Measurements from ENCODE around the gene TNS1.

The TNS1 gene

DNA sequence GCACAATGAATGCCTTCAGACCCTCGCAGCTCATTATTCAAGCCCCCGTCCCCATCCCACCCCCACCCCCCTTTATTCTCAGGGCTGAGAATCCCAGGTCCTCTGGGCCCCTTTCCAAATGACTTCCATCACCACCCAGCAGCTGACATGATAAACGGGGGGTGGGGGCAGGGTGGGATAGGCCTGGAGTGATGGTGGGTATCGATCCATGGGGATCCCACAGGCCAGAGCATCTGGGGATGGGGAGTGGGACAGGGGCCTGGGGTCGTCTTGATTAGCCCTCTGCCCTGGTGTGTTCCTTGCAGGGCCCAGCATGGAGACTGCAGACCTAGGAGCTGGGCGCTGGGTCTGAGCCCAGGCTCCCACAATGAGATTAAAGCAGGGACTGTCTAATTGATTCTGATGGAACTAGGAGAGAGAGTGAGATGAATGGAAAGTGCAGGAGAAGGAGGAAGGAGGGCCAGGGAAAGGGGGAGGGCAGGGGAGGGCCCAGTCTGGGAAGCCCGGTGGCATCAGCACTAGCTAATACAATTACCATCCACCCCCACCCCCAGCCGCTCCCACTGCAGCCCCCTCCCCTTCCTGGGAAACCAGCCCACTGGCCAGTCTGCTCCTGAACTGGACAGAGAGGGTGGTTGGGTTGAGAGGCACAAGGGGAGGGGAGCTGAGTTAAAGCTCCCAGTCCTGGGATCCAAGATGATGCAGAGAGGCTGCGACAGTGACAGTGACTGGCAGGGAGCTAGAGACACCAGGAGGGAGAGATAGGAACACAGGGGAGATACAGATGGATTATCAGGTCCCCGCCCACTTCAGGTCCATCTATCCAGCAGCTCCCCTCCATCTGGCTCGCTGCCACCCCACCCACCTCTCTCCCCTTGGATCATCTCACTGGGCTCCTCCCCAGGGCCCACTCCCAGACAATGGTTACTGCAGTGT, 13.1 kb upstream of the TNS1 start:
- DNase-seq (ENCODE audit: low read depth in 2 of 2), result no peak

DNA sequence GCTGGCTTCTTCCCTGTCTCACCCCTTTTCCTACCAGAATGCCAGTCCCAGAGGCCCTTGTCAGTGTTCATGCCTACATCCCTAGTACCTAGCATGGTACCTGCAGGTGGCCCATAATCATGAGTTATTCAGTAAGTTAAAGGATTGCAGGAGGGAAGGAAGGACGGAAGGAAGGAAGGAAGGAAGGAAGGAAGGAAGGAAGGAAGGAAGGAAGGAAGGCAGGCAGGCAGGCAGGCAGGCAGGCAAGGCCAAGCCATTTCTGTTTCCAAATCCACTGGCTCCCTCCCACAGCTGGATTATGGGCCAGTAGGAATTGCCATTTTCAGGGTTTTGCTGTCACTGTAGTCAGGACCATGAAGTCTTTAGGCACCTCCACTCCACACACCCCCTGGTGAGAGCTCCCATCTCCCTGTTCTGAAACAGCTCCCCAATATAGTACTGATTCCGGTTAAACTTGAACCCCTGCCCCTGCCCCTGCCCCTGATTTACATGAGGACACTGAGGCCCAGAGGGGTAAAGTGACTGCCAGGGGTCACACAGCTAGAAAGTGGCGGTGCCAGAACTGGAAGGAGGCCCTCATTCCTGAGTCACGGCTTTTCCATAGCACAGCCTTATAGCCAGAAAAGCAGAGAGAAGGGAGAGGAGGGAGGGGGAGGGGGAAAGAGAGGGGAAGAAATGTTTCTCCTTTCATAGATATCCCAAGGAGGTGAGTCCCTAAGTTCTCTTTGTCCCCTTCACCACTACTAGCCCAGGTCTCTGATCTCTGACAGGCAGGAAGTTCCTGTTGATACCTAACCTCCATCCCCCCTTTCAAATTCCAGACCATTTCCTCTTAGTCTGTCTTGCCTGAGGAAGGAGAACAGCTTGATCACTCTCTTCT, 12.2 kb upstream of the TNS1 start:
- DNase-seq (ENCODE audit: low read depth in 2 of 2), result no peak

DNA sequence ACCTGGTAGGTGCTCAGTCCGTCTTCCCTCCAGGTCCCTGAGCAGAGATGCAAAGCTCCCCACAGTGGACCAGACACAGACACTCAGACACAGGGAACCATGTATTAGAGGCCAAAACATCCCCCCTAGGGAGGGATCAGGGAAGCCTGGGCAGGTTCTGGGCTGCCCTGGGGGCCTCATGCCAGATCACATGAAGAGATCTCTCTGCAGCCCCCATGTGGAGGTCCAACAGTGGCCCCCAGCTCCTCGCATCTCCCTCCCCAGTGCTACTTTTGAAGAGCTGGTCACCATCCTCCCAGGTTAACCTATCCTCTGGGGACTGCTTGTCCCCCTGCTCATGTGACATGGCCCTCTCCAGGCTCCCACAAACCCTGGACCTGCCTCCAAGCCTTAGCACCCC, 10.5 kb upstream of the TNS1 start:
- no peak for DNase-seq (ENCODE audit: low read depth in 2 of 2)

DNA sequence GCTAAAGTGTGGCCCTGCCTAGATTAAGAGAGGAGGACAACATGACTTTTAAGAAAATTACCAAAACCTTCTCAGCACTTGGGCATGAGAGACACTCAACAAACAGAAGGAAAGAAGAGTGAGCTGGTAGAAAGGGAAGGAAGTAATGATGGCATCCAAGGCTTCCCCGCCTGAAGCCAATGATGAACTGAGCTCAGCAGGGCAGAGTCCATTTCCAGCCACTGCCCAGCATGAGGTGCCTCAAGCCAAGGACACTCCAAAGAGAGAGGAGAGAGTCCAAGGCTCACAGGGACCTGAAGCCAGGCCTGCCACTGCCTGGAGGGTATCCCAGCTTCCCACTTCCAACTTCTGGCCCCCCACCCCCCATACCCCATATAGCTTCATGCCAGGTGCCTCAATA, 9.5 kb upstream of the TNS1 start:
- no peak for DNase-seq (ENCODE audit: low read depth in 2 of 2)

DNA sequence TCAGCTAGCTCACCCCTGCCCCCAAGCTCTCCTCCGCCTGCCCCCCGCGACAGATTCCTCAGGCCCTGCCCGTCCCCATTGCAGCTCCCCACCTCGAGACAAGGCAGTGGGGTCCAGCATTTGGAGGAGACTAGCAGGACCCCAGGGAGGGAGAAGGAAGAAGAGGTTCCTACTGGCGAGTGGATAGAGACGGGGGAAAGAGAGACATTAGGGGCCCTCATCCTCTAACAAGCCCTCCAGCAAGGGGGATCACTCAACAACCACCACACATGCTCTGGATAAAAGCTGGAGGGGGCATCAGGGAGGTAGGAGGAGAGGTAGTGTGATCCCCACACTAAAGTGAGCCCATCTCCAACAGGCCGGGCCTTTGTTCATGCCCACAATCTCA, 8.9 kb upstream of the TNS1 start:
- no peak for DNase-seq (ENCODE audit: low read depth in 2 of 2)

DNA sequence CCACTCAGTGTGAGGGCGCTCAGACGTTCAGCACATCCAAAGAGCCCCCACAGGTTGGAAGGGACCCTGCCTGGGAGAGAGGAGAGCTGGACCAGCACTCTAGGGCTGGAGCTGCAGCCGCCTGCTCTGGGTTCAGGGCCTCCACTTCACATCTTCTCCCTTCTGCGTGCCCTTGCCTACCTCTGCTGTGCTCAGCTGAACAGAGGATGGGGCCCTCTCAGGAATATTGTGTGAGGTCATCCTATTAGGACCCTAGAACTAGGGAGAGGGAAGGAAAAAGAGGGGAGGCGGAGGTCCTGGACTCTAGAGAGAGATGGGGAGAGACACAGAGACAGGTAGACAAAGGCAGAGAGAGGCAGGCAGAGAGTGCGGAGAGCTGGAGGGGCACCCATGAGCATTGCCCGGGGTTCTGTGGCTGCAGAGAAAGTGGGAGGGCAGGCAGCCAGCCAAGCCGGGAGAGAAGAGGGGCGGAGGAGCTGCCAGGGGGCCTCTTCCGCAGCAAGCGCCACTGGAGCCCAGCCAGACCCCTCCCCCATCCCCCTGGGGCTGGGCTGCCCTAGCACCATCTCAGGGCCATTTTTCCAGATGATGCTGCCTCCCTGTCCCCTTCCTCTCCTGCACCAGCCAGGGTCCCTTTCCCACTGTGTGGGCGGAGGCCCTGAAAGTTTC, 8.3 kb upstream of the TNS1 start:
- no peak for DNase-seq (ENCODE audit: low read depth in 2 of 2)

DNA sequence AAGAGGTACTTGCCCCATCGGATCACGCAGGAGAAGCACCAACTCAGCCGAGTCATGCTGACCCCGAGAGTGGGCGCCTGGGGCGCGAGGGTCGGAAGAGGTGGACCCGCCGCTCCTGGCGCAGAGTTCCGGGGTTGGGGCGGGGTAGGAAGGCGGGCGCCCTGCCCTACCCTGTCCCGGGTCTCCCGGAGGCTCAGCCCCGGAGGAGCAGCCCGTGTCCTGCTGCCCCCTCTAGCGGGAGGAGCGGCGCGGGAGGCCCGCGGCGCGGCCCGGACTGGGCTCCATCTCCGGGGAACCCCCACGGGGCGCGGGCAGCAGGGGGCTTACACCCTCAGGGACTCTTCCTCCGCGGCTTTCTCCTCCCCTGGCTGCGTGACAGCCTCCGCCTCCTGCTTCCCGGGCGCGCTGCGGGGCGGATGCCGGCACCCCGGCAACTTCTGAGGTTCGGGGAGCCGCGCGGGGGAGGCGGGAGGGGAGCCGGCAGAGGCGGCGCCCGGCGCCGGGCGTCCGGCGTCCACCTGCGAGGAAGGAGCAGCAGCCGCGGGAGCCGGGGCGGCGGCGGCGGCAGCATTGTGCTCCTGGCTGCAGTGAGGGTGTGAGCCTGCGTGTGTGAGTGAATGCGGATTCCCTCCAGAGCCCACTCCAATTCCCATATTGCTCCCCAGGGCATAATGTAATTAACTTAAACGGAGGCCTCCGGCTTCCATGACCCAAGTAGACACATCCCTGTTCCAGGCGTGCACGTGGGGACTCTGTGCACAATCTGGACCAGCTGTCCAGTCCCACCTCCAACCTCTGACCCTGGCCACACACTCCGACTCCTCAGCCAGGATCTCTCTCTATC, 7.6 kb upstream of the TNS1 start:
- DNase-seq (ENCODE audit: low read depth in 2 of 2), result no peak

DNA sequence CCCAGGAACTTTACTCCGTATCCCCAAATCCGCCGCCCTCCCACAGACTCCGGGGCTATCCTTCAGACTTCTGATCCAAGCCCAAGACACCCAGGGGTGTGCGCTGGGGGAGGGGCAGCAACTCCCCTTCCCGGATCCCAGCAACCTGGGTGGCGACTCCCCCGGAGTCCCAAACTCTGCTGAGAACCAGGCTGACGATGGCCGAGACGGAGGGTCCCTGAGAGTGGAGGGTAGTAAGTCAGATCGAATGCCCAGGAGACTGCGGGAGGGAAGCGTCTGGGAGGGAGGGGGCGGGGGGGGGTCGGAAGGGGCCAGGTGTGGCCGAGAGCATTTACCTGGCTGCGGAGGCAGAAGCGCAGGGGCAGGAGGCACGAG, 7.0 kb upstream of the TNS1 start:
- no peak for DNase-seq (ENCODE audit: low read depth in 2 of 2)

DNA sequence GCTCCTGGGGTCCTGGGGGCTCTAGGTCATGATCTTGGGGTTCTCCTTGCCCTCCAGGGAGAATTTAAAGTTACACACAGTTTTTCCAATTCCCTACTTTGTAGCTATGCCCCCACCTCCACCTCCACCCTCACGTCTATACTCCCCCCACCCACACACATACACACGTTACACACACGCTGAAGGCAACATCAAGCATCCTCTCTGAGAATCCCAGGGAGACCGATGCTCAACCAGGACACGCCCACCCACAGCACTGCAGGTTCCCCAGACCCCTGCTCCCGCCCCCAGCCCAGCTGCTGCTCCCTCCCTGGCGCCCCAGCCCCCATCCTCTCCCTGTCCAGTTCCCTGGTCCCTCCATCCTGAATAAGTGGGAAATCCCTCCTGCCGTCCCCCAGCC, 6.4 kb upstream of the TNS1 start:
- DNase-seq (ENCODE audit: low read depth in 2 of 2), result no peak

DNA sequence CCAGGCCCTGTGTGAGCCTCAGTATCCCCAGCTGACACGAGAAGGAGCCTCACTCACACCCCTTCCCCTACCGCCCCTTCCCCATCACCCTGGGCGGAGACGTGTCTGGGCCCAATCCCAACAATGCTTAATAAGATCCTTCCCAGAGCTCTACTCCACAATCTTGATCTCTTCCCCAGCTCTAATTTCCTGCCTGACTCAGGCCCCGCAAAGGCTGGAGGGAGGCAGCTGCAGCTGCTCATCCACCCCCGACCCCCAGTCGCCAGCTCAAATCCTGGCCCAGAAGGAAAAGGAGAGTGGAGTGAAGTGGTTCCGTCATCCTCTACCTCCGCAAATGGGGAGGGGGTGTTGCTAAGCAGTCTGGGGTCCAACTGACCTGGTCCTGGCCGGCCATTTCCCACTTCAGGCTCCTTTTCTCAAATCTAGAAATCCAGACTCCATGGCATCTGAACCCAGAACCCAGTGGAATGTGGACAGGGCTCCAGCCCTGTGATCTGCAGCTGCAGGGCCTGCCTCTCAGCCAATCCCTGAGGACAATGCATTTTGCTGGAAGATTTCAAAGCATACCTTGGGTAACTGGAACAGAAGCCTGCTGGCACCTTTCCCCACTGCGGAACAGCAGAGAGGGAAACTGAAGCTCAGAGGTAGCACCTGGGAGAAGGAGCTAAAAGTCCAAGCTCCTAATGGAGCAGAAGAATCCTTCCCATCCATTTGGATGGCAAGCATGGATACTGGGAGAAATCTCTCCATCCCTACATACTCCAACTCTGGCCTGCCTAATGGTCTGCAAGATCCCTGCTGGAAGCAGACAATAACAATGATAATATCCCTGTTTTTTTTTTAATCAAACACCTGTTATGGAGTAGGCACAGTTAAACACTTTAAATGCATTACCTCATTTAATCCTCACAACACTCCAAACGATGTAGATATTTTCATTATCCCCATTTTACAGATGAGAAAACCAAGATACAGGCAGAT, 5.6 kb upstream of the TNS1 start:
- no peak for DNase-seq (ENCODE audit: low read depth in 2 of 2)

DNA sequence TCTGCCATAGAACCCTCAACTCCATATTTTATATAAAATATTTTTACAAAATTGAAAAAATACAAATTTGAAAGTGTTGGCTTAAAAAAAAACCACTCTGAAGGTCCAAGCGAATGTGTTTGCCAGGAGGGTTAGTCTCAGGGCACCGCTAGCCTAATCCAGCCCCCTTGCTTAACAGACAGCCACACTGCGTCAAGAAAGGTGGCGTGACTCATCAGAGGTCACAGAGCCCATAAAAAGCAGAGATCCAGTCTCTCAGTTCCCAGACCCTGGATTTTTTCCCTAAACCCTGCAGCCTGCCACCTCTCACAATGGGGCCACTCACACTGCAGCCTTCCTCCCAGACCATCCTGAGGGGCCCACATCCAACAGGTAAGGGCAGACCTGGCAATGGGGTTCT, 3.9 kb upstream of the TNS1 start:
- no peak for DNase-seq (ENCODE audit: low read depth in 2 of 2)

DNA sequence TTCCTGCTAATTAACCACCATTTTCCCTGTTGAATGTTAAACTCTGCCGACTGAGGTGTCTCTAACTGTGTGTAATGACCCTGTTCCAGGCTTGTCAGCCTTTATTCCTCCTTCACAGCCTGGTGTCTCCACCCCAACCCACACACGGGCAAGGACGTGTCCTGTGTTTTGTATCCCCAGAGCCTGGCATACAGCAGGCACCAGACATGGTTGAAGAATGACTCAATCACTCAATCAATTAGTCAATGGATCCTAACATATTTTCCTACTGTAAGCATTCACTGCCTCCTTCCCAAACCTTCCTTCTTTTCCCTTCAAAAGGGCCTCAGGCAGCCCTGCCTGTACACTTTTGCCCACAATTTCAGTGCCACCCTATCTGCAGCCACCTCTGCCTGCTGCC, 2.7 kb upstream of the TNS1 start:
- no peak for DNase-seq (ENCODE audit: low read depth in 2 of 2)

DNA sequence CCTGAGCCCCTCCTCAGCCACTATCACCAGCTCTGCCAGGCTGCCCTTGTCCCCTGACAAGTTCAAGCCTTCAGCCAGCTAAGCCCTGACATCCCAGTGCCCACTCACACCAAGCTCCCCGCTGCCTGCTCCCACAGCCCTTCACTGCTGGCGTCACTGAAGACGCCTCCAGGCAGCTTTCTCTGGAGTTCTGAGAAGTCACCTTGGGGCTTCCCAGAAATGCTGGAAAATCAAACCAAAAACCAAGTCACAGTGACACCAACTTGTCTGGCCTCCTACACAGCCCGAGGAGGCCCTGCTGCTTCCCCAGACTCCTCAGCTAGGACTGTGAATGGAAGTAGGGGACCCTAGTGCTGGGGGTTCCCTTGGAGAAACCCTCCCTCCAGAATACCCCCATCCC, 2.2 kb upstream of the TNS1 start:
- no peak for DNase-seq (ENCODE audit: low read depth in 2 of 2)

DNA sequence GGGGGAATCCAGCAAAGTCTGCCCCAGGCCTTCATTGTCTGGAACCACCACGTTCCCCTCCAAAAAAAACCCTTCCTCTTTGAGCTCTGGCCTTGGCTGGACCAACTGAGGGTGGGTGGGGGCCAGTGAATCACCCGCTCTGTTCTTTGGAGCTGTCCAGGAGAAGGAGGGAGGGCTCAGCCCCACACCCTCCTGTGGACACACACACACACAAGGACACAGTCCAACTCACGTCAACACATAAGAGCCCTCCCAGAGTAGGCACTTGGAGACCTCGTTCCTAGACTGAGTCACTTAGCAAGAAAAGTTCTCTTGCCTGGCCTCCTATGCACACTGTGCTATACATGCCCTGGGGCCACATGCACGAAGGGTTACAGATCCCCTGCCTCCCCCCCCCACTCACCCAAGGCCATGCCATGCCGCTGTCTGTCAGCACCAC, 1.2 kb upstream of the TNS1 start:
- no peak for DNase-seq (ENCODE audit: low read depth in 2 of 2)

DNA sequence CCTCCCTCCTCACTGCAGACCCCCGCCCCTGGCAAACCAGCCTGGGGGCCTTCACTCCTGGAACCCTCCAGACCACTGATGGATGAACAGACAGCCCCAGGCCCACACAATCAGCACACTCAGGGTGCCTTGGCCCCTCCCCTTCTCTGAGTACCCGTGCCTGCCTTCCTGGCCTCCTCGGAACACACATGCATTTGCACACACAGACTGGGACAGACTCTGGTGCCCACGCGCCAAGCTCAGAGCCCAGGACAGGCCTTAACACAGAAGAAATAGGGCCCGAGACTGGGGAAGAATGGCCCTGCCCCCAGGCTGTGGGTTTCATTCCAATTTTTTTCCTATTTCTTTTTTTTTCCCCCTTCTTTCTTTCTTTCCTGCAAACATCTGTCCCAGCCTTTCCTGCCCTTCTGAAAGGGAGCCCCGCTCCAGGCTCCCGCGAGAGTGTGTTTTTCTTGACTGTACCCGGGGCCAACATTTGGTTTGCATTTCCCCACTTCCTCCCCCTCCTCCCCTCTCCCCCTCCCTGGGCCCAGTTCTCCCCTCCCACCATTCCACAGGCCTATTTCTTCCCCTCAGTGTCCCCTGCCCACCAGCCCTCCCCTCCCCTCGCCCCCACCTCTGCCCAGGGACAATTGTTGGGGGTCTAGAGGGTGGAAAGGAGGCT, 618 bp upstream of the TNS1 start:
- no peak for DNase-seq (ENCODE audit: low read depth in 2 of 2)

DNA sequence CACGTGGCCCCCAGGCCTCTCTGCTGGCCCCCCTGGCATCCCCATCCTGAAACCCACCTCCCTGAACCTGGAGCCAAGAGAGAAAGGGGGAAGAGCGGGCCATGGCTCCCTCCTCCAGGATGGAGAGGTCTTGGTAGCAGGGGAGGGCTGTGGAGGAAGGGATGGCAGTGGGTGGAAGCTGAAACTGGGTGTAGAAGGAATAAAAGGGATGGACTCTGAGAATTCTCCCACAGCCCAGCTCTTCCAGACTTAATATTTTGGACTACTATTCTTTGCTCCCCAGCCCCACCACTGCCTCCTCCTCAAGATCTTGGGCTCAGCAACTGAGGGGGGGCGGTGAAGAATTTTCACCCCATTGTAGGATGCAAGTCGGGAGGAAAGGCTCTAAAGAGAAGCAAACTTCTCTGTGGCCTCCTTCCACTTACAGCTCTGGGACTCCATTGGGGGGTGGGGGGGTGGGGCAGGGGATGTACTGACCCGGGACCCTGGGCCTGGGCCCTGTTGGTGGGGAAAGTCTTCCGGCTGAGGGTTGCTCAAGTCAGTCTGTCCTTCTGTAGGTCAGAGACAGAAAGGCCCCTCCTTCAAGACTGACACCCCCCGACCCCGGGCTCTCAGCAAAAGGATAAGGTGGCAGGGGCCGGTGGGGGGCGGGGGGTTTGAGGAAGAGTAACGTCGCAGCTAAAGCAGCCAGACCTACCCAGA, 501 bp downstream of the TNS1 start:
- DNase-seq (ENCODE audit: low read depth in 2 of 2), result no peak

DNA sequence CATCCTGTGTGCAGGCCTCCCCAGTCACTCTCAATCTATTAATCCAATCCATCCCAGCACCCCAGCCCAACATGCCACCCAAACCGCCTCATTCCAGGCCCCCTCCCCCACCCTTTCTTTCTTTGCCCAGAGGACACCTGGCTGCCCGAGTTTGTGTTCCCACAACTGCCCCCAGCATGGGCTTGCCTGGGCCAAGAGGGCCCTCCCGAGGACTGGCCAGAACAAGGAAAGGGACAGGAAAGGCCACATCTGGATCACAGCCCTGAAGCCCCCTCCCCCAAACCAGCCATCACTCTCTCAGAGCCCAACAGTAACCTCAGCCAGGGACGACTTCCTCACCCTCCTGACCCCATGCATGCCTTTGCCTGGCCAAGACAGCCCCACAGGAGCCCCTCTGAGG, 1.2 kb downstream of the TNS1 start:
- DNase-seq (ENCODE audit: low read depth in 2 of 2), result no peak

DNA sequence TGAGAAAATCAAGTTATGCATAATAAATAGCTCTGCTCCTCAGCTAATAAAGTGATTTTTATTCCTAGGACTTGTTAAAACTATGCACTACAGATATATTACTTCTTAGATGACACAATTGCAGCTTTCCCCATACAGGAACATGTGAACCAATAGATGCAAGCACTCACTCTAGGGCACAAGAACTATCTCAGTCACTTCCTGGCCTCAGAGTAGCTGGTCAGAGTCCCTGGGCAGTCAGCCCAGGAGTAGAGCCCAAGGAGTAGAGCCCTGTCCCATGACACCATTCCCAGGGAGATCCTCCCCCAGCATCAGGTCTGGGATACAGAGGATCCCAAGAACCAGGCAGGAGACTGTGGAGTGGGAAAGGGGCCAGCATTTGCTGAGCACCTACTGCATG, 2.7 kb downstream of the TNS1 start:
- DNase-seq (ENCODE audit: low read depth in 2 of 2), result no peak

DNA sequence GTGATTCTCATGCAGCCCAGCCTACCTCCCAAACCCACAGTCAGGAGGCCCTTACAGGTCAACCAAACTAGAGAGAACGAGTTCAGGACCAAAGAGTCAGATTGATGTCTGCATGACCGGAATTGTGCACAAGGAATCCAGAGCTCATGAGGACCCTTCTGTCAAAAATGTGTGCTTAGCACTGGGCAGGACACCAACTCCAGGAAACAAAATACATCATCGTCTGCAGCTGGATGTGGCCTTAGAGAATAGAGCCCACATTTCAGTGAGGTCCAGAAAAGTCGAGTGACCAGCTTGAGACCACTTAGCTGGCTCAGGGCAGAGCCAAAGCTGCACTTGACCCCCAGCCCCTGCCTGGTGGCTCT, 3.2 kb downstream of the TNS1 start:
- no peak for DNase-seq (ENCODE audit: low read depth in 2 of 2)

Data from stimulated activated CD8-positive, alpha-beta memory T cell treated with anti-CD3 and anti-CD28 coated beads, Interleukin-15, amount 100 ng/mL, for 4 hours (primary cell).